ENCODE results near the gene NALCN. TPM values are rescaled to one million over a fixed set of nuclear protein-coding genes. Genes with fewer than 3 reads are reported as not detected.

NALCN gene
- total RNA-seq, 1 donor from 2014 or later, result 18.5 TPM

GRCh38 chr13:101399365-101399764, 16.9 kb downstream of the NALCN start:
- no peak overlapping the region for H3K27ac ChIP-seq
- no peaks in the 10 kb centered on the region for H3K9me3 ChIP-seq
- H3K4me3 ChIP-seq, result no peak overlapping the region
- no peaks in the 10 kb centered on the region for H3K27me3 ChIP-seq
- TF ChIP-seq, protein P1, sequence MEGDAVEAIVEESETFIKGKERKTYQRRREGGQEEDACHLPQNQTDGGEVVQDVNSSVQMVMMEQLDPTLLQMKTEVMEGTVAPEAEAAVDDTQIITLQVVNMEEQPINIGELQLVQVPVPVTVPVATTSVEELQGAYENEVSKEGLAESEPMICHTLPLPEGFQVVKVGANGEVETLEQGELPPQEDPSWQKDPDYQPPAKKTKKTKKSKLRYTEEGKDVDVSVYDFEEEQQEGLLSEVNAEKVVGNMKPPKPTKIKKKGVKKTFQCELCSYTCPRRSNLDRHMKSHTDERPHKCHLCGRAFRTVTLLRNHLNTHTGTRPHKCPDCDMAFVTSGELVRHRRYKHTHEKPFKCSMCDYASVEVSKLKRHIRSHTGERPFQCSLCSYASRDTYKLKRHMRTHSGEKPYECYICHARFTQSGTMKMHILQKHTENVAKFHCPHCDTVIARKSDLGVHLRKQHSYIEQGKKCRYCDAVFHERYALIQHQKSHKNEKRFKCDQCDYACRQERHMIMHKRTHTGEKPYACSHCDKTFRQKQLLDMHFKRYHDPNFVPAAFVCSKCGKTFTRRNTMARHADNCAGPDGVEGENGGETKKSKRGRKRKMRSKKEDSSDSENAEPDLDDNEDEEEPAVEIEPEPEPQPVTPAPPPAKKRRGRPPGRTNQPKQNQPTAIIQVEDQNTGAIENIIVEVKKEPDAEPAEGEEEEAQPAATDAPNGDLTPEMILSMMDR (IDR thresholded peaks at IDR 0.05), result no peak
- no peaks in the 10 kb centered on the region for H3K4me1 ChIP-seq
- no peaks in the 10 kb centered on the region for H3K36me3 ChIP-seq
- intact Hi-C loops (cut with DNase I), result no loop called here
- DNase-seq (ENCODE audit: low spot score in 2 of 2), result no peak

DNA sequence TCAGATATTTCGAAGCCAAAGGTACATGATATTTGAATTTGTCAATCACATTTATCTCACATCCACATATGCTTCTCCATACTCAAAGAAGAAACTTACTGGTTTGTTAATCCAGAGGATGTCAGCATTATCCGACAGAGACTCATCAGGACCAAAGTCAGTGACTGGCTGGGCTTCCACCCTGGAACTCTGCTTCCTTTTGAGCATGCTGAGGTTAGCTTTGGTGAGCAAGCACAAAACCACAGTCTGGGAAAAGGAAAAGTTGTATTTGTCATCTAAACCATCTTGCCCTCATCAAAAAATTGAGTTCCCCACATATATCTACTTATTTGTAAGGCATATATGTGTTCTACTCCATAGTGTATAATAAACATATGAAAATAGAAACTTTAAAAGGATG, 17.4 kb downstream of the NALCN start:
- no peak overlapping the region for H3K27ac ChIP-seq
- no peaks in the 10 kb centered on the region for H3K9me3 ChIP-seq
- TF ChIP-seq, protein P1 (IDR thresholded peaks at IDR 0.05), result no peak
- no peak overlapping the region for H3K4me3 ChIP-seq
- intact Hi-C loops (cut with DNase I), result no loop called here
- no peaks in the 10 kb centered on the region for H3K36me3 ChIP-seq
- DNase-seq (ENCODE audit: low spot score in 2 of 2), result no peak
- H3K27me3 ChIP-seq, result no peaks in the 10 kb centered on the region
- no peaks in the 10 kb centered on the region for H3K4me1 ChIP-seq

GRCh38 chr13:101398191-101398590, 18.1 kb downstream of the NALCN start:
- intact Hi-C loops (cut with DNase I), result no loop called here
- TF ChIP-seq, protein P1 (IDR thresholded peaks at IDR 0.05), result no peak
- DNase-seq (ENCODE audit: low spot score in 2 of 2), result no peak
- Histone ChIP-seq H3K27ac (no peak overlapping the region), H3K9me3 (no peaks in the 10 kb centered on the region), H3K4me1 (no peaks in the 10 kb centered on the region), H3K36me3 (no peaks in the 10 kb centered on the region), H3K4me3 (no peak overlapping the region), H3K27me3 (no peaks in the 10 kb centered on the region)

DNA sequence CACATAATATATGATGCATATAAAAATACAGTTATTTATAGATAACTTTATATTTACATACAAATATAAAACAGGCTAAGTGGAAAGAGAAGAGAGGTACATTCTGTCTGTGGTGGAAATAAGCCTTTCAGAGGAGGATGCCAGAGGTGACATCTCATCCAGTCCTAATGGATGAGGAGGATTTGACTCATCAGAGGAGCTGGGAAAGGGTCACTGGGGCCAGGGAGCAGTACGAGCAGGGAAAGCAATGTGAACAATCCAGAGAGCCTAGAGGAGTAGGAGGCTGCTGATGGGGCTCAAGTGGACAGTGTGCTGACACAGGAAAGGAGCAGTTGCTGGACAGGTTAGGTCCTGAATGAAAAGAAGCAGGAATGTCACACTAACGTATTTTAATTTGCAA, 18.6 kb downstream of the NALCN start:
- TF ChIP-seq, protein P1 (IDR thresholded peaks at IDR 0.05), result no peak
- DNase-seq (ENCODE audit: low spot score in 2 of 2), result no peak
- Histone ChIP-seq H3K4me1 (no peaks in the 10 kb centered on the region), H3K27me3 (no peaks in the 10 kb centered on the region), H3K9me3 (no peaks in the 10 kb centered on the region), H3K27ac (no peak overlapping the region), H3K36me3 (no peaks in the 10 kb centered on the region), H3K4me3 (no peak overlapping the region)
- intact Hi-C loops (cut with DNase I), result no loop called here

- TF ChIP-seq, protein P1 (IDR thresholded peaks at IDR 0.05), result no peak
- H3K9me3 ChIP-seq, result no peaks in the 10 kb centered on the region
- no peak overlapping the region for H3K4me3 ChIP-seq
- H3K27me3 ChIP-seq, result no peaks in the 10 kb centered on the region
- H3K27ac ChIP-seq, result peak overlapping the region in 1 of 2 donors; percentile 43
- no peaks in the 10 kb centered on the region for H3K36me3 ChIP-seq
- intact Hi-C loops (cut with DNase I), result no loop called here
- H3K4me1 ChIP-seq, result no peaks in the 10 kb centered on the region
- DNase-seq (ENCODE audit: low spot score in 2 of 2), result no peak
Measured at GRCh38 chr13:101394605-101395004, 21.7 kb downstream of the NALCN start.

DNA sequence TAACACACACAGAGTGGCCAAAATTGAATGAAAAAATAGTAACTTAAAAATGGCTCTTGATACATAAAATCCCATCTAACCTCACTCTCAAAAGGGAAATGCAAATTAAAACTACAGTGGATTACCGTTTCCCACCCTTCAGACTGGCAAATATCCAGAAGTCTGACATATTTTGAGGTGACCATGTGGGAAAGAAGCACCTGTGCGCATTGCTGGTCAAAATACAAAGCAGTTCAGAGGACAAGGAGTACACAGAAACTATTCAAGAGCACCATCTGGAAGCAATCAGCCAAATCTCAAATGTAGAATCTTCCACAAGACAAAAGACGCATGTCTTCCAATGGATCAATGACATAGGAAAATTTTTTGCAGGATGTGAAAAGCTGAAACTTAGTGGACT, 23.2 kb downstream of the NALCN start:
- intact Hi-C loops (cut with DNase I), result no loop called here
- Histone ChIP-seq H3K36me3 (no peaks in the 10 kb centered on the region), H3K9me3 (no peaks in the 10 kb centered on the region), H3K4me1 (no peaks in the 10 kb centered on the region), H3K4me3 (no peak overlapping the region), H3K27ac (no peak overlapping the region), H3K27me3 (no peaks in the 10 kb centered on the region)
- TF ChIP-seq, protein P1 (IDR thresholded peaks at IDR 0.05), result no peak
- no peak for DNase-seq (ENCODE audit: low spot score in 2 of 2)
